ENCODE results near the gene HAUS2. TPM values are rescaled to one million over a fixed set of nuclear protein-coding genes. Genes with fewer than 3 reads are reported as not detected.
"Not testable (repeated sequence)": the region's sequence is repeated elsewhere in the genome, so short reads cannot be mapped to it uniquely, and the experiment has no call there.

The HAUS2 gene
- polyA plus RNA-seq, 3 donors: 20.0 to 25.6 (median 22.3) TPM

GRCh38 chr15:42594095-42594494 is 45.5 kb downstream of the HAUS2 start:
- DNase-seq (ENCODE audit: extremely low read depth in 1 of 11, low read depth in 9 of 11, low spot score in 4 of 11): no peak

DNA sequence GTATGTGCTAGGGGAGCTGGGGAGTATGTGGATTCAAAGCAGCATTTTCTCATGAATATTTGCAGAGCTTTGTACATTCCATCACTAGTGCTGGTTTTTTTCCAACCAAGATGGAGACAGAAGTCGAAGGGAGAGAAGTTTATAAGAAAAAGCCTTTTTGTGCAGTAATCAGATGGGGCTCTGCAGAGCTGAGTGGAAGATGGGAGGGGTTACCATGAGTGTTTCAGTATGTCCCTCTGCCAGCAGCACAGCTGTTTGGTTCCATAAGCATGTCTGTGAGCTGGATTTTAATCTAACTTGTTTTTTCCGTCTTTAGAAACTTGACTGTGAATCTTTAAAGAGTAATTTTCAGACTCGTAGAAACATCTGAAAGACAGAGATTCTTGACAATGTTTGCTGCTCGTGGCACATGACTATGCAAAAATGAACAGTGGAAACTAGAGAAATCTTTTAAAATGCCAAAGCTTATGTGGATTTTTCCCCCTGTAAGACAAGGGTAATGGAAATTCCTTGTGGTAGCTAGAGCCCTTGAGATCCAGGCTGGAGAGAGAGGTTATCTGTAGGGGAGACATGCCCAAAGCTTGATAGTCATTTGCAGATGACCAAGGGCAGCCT is 47.1 kb downstream of the HAUS2 start:
- peak in 3 of 11 donors; percentile 58 to 70 (median 58) for DNase-seq (ENCODE audit: extremely low read depth in 1 of 11, low read depth in 9 of 11, low spot score in 4 of 11)

GRCh38 chr15:42601316-42601715 is 52.7 kb downstream of the HAUS2 start:
- DNase-seq (ENCODE audit: extremely low read depth in 1 of 11, low read depth in 9 of 11, low spot score in 4 of 11): not testable (repeated sequence)

- DNase-seq (ENCODE audit: extremely low read depth in 1 of 11, low read depth in 9 of 11, low spot score in 4 of 11): no peak
Measured at GRCh38 chr15:42602501-42602900, 53.9 kb downstream of the HAUS2 start.

GRCh38 chr15:42603978-42604377 is 55.3 kb downstream of the HAUS2 start:
- no peak for DNase-seq (ENCODE audit: extremely low read depth in 1 of 11, low read depth in 9 of 11, low spot score in 4 of 11)

GRCh38 chr15:42604894-42605744 is 56.5 kb downstream of the HAUS2 start:
- no peak for DNase-seq (ENCODE audit: extremely low read depth in 1 of 11, low read depth in 9 of 11, low spot score in 4 of 11)

GRCh38 chr15:42605796-42606195 is 57.2 kb downstream of the HAUS2 start:
- DNase-seq (ENCODE audit: extremely low read depth in 1 of 11, low read depth in 9 of 11, low spot score in 4 of 11): no peak

- DNase-seq (ENCODE audit: extremely low read depth in 1 of 11, low read depth in 9 of 11, low spot score in 4 of 11): no peak
Measured at GRCh38 chr15:42608110-42608531, 59.5 kb downstream of the HAUS2 start.

- DNase-seq (ENCODE audit: extremely low read depth in 1 of 11, low read depth in 9 of 11, low spot score in 4 of 11): no peak
Measured at GRCh38 chr15:42608752-42609488, 60.3 kb downstream of the HAUS2 start.

DNA sequence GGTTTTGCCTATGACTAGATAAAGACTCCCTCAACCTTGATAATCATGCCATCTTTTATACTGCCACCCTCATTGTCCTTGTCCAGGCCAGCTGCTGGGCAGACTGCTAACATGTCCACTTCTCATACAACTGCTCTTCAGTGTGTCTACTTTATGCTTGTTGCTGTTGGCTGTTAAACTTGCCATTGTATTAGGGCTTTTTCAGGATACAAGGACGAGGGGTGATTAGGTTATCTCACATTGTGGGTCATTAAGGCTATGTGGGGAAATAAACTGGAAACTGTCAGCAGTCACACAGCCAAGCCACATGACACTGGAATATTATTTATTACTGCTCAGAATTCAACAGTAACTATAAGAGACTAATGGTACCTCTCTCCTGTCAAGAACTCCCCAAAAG is 62.9 kb downstream of the HAUS2 start:
- no peak for DNase-seq (ENCODE audit: extremely low read depth in 1 of 11, low read depth in 9 of 11, low spot score in 4 of 11)

- no peak for DNase-seq (ENCODE audit: extremely low read depth in 1 of 11, low read depth in 9 of 11, low spot score in 4 of 11)
Measured at GRCh38 chr15:42612367-42612912, 63.8 kb downstream of the HAUS2 start.

GRCh38 chr15:42616107-42616506 is 67.5 kb downstream of the HAUS2 start:
- no peak for DNase-seq (ENCODE audit: extremely low read depth in 1 of 11, low read depth in 9 of 11, low spot score in 4 of 11)

Other genes starting within 250 kb of the HAUS2 start
- 10 to 100 TPM; 24.2 to 35.0 (median 29.7) TPM for gene CAPN3, start 189.3 kb upstream of the HAUS2 start, polyA plus RNA-seq (ENCODE audit: insufficient read length in 3 of 3)
- 10 to 100 TPM; 47.9 to 53.1 (median 51.5) TPM for gene ZNF106, start 57.7 kb upstream of the HAUS2 start, polyA plus RNA-seq (ENCODE audit: insufficient read length in 3 of 3)
- 100 to 1,000 TPM in 2 of 3 donors, 10 to 100 TPM in 1; 93.8 to 118 (median 107) TPM for gene SNAP23, start 53.2 kb upstream of the HAUS2 start, polyA plus RNA-seq (ENCODE audit: insufficient read length in 3 of 3)
- 10 to 100 TPM; 20.4 to 22.1 (median 20.8) TPM for gene LRRC57, start within 50 bp of the HAUS2 start, polyA plus RNA-seq (ENCODE audit: insufficient read length in 3 of 3)
- 10 to 100 TPM in 2 of 3 donors, 1 to 10 TPM in 1; 8.9 to 16.1 (median 10.3) TPM for gene STARD9, start 26.8 kb downstream of the HAUS2 start, polyA plus RNA-seq (ENCODE audit: insufficient read length in 3 of 3)
- gene CDAN1, start 188.3 kb downstream of the HAUS2 start, polyA plus RNA-seq (ENCODE audit: insufficient read length in 3 of 3): 10 to 100 TPM; 16.6 to 19.3 (median 19.3) TPM